ENCODE measurements around the gene CSGALNACT2. TPM values are rescaled to one million over a fixed set of nuclear protein-coding genes. Genes with fewer than 3 reads are reported as not detected.
"Not testable (repeated sequence)": the region's sequence is repeated elsewhere in the genome, so short reads cannot be mapped to it uniquely, and the experiment has no call there.

Gene CSGALNACT2
- total RNA-seq, 1 donor from 2014 or later = 10.4 TPM

- H3K4me3 ChIP-seq (ENCODE audit: low read depth, low read length) = no peak overlapping the region
- no peak for TF ChIP-seq CTCF (conservative IDR thresholded peaks at IDR 0.05; ENCODE audit: low read depth, low read length)
- no peak for DNase-seq (ENCODE audit: low read depth)
These were observed 44.2 kb upstream of the CSGALNACT2 start for GRCh38 chr10:43094085-43094484.

GRCh38 chr10:43099339-43099738 is 38.9 kb upstream of the CSGALNACT2 start:
- DNase-seq (ENCODE audit: low read depth) = not testable (repeated sequence)

GRCh38 chr10:43099928-43100327 is 38.3 kb upstream of the CSGALNACT2 start:
- TF ChIP-seq CTCF (conservative IDR thresholded peaks at IDR 0.05; ENCODE audit: low read depth, low read length) = no peak
- no peak for DNase-seq (ENCODE audit: low read depth)
- H3K4me3 ChIP-seq (ENCODE audit: low read depth, low read length) = no peak overlapping the region

More at GRCh38 chr10:43099339-43099738, 38.9 kb upstream of the CSGALNACT2 start:
- H3K4me3 ChIP-seq (ENCODE audit: low read depth, low read length) = not testable (repeated sequence)

GRCh38 chr10:43100366-43100765 is 37.9 kb upstream of the CSGALNACT2 start:
- no peak for TF ChIP-seq CTCF (conservative IDR thresholded peaks at IDR 0.05; ENCODE audit: low read depth, low read length)

GRCh38 chr10:43102063-43102828 is 36.0 kb upstream of the CSGALNACT2 start:
- H3K4me3 ChIP-seq (ENCODE audit: low read depth, low read length) = no peak overlapping the region
- no peak for TF ChIP-seq CTCF (conservative IDR thresholded peaks at IDR 0.05; ENCODE audit: low read depth, low read length)
- DNase-seq (ENCODE audit: low read depth) = no peak

More at GRCh38 chr10:43100366-43100765, 37.9 kb upstream of the CSGALNACT2 start:
- DNase-seq (ENCODE audit: low read depth) = no peak
- H3K4me3 ChIP-seq (ENCODE audit: low read depth, low read length) = no peak overlapping the region

- DNase-seq (ENCODE audit: low read depth) = no peak
These were observed 32.9 kb upstream of the CSGALNACT2 start for GRCh38 chr10:43105102-43105955.

More at GRCh38 chr10:43105102-43105955, 32.9 kb upstream of the CSGALNACT2 start:
- H3K4me3 ChIP-seq (ENCODE audit: low read depth, low read length) = peak overlapping the region; percentile 55
- peak; percentile 95 for TF ChIP-seq CTCF (conservative IDR thresholded peaks at IDR 0.05; ENCODE audit: low read depth, low read length)

Measured in epithelial cell of proximal tubule (primary cell).